Fibroblast of lung (primary cell): Measurements from ENCODE around the gene C11orf65. TPM values are rescaled to one million over a fixed set of nuclear protein-coding genes. Genes with fewer than 3 reads are reported as not detected.

ENCODE experiments used
- DNase-seq, 2 donors: peaks; one replicate each; pipeline versions ENCODE4 v3.0.0 to v3.0.0-alpha.2; 2010; ENCODE audit warnings: low read depth in 2 of 2
- H2AFZ ChIP-seq: 2 replicates; pipeline ENCODE4 v1.5.1; 2012; ENCODE audit warnings: low read length, control low read depth, inconsistent platforms
- H3K27ac ChIP-seq: 2 replicates; pipeline ENCODE4 v1.5.1; 2011; ENCODE audit warnings: low read length, control low read depth; ENCODE audit not compliant: insufficient read depth
- H3K27me3 ChIP-seq: 2 replicates; pipeline ENCODE4 v1.5.1; 2011; ENCODE audit warnings: mild to moderate bottlenecking, low read length; ENCODE audit not compliant: control insufficient read depth, insufficient read depth
- H3K36me3 ChIP-seq: 2 replicates; pipeline ENCODE4 v1.5.1; 2011; ENCODE audit warnings: low read length; ENCODE audit not compliant: control insufficient read depth, insufficient read depth
- H3K4me1 ChIP-seq: 2 replicates; pipeline ENCODE4 v1.5.1; 2011; ENCODE audit warnings: low read length; ENCODE audit not compliant: control insufficient read depth, insufficient read depth; ENCODE audit errors: extremely low read depth
- H3K4me2 ChIP-seq: 2 replicates; pipeline ENCODE4 v1.5.1; 2011; ENCODE audit warnings: low read length, control low read depth; ENCODE audit not compliant: insufficient read depth; ENCODE audit errors: extremely low read depth
- H3K4me3 ChIP-seq, 4 experiments: fragments of 200-600 bp in 1 of 4; sonication (generic) in 1 of 4; replicated peaks in 1 of 4; 2 replicates each; pipeline ENCODE4 v1.5.1; 2011 to 2016; ENCODE audit warnings: low read length in 4 of 4, low read depth in 3 of 4, mild to moderate bottlenecking in 3 of 4, control low read depth in 2 of 4, inconsistent platforms in 1 of 4, mixed read lengths in 1 of 4; ENCODE audit not compliant: insufficient read depth in 1 of 4; ENCODE audit errors: control extremely low read depth in 1 of 4
- H3K79me2 ChIP-seq: 2 replicates; pipeline ENCODE4 v1.5.1; 2012; ENCODE audit warnings: mild to moderate bottlenecking, low read length, inconsistent platforms; ENCODE audit not compliant: control insufficient read depth, insufficient read depth
- H3K9ac ChIP-seq: 2 replicates; pipeline ENCODE4 v1.5.1; 2011; ENCODE audit warnings: mild to moderate bottlenecking, low read length, control low read depth; ENCODE audit not compliant: insufficient read depth
- H3K9me3 ChIP-seq: 2 replicates; pipeline ENCODE4 v1.5.1; 2012; ENCODE audit warnings: low read depth, low read length; ENCODE audit not compliant: control insufficient read depth, insufficient read depth
- H4K20me1 ChIP-seq: 2 replicates; pipeline ENCODE4 v1.5.1; 2011; ENCODE audit warnings: low read length; ENCODE audit not compliant: control insufficient read depth, insufficient read depth; ENCODE audit errors: extremely low read depth
- EZH2 ChIP-seq: IDR thresholded peaks from 2 replicates; pipeline ENCODE4 v1.5.1; 2012; ENCODE audit warnings: low read length, control low read depth, mild to moderate bottlenecking; ENCODE audit errors: missing control alignments
- polyA plus RNA-seq, 2 donors: library from polyadenylated mRNA; depleted of rRNA in 1 of 2; stranded (reverse) in 1 of 2; unstranded in 1 of 2; fragments of >200 nt; gene quantifications; 2 replicates each; pipeline ENCODE4 v1.2.1, GENCODE V29; 2011 to 2012; ENCODE audit warnings: missing spikeins in 1 of 2
- total RNA-seq: library from RNA; depleted of rRNA; stranded (reverse); fragments of >200 nt; gene quantifications from 2 replicates; pipeline ENCODE4 v1.2.1, GENCODE V29; 2014
- TF ChIP-seq, protein P1 (sequence below), 2 donors: IDR thresholded peaks in 1 of 2; conservative IDR thresholded peaks in 1 of 2; 1 replicate in 1 of 2; 2 replicates in 1 of 2; pipeline ENCODE4 v1.5.1; 2011 to 2012; ENCODE audit warnings: low read length in 2 of 2, control low read depth in 1 of 2, inconsistent platforms in 1 of 2, low read depth in 1 of 2, mild to moderate bottlenecking in 1 of 2

The C11orf65 gene
- total and polyA plus RNA-seq, 2 donors (not counting 1 experiment from before 2014, with no cell fraction given), result 0.54 to 2.3 TPM

- Histone ChIP-seq H3K4me2 (no peak overlapping the region), H3K27me3 (no peaks in the 10 kb centered on the region), H3K4me3 (no peak overlapping the region), H3K36me3 (no peaks in the 10 kb centered on the region), H3K9ac (no peak overlapping the region), H3K79me2 (no peaks in the 10 kb centered on the region), H4K20me1 (no peaks in the 10 kb centered on the region), H3K9me3 (no peaks in the 10 kb centered on the region), H3K4me1 (no peaks in the 10 kb centered on the region), H2AFZ (no peak overlapping the region), H3K27ac (no peak overlapping the region)
- TF ChIP-seq, protein P1, sequence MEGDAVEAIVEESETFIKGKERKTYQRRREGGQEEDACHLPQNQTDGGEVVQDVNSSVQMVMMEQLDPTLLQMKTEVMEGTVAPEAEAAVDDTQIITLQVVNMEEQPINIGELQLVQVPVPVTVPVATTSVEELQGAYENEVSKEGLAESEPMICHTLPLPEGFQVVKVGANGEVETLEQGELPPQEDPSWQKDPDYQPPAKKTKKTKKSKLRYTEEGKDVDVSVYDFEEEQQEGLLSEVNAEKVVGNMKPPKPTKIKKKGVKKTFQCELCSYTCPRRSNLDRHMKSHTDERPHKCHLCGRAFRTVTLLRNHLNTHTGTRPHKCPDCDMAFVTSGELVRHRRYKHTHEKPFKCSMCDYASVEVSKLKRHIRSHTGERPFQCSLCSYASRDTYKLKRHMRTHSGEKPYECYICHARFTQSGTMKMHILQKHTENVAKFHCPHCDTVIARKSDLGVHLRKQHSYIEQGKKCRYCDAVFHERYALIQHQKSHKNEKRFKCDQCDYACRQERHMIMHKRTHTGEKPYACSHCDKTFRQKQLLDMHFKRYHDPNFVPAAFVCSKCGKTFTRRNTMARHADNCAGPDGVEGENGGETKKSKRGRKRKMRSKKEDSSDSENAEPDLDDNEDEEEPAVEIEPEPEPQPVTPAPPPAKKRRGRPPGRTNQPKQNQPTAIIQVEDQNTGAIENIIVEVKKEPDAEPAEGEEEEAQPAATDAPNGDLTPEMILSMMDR (conservative IDR thresholded peaks at IDR 0.05 in 1 of 2, IDR thresholded peaks at IDR 0.05 in 1 of 2; ENCODE audit: low read depth in 1 of 2, low read length in 2 of 2), result no peak
- TF ChIP-seq EZH2, result no peak
- no peak for DNase-seq
These were observed 72.5 kb downstream of the C11orf65 start for GRCh38 chr11:108394744-108395284.

DNA sequence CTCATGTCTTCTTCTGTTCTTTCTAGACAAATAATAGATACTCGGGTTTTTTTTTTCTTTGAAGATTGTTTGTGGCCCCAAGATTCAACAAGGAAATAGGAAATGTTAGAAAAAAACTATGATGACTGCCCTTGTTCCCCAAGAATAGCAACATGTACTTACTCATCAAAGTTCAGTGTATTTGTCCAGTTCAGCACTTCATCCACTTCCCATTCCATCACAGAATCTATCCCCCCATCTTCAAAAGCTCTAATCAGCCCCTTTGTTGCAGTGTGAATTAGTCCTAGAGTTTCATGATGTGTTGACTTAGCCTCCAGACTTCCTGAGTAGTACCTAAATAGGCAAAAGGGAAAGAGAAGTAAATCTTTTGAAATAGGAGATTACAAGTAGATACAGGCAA lies 74.3 kb downstream of the C11orf65 start:
- DNase-seq, result no peak
- Histone ChIP-seq H2AFZ (no peak overlapping the region), H3K4me3 (no peak overlapping the region), H3K9ac (no peak overlapping the region), H3K27me3 (no peaks in the 10 kb centered on the region), H3K36me3 (no peaks in the 10 kb centered on the region), H3K4me2 (no peak overlapping the region), H3K27ac (no peak overlapping the region), H3K79me2 (no peaks in the 10 kb centered on the region), H3K4me1 (no peaks in the 10 kb centered on the region), H4K20me1 (no peaks in the 10 kb centered on the region), H3K9me3 (no peaks in the 10 kb centered on the region)
- TF ChIP-seq, protein P1 (conservative IDR thresholded peaks at IDR 0.05 in 1 of 2, IDR thresholded peaks at IDR 0.05 in 1 of 2; ENCODE audit: low read depth in 1 of 2, low read length in 2 of 2), result no peak
- TF ChIP-seq EZH2, result no peak

DNA sequence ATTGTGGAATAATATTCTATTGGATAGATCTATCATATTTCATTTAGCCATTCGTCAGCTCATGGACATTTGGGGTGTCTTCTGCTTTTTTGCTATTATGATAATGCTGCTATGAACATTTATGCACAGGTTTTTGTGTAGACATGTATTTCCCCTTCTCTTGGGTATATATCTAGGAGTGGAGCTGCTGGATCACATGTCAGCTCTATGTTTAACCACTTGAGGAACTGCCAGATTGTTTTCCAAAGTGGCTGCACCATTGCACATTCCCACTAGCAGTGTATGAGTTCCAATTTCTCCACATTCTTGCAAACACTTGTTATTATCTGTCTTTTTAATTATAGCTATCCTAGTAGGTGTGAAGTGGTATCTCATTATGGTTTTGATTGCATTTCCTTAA lies 75.0 kb downstream of the C11orf65 start:
- Histone ChIP-seq H3K4me1 (no peaks in the 10 kb centered on the region), H3K36me3 (no peaks in the 10 kb centered on the region), H4K20me1 (no peaks in the 10 kb centered on the region), H3K9me3 (no peaks in the 10 kb centered on the region), H2AFZ (no peak overlapping the region), H3K4me3 (no peak overlapping the region), H3K79me2 (no peaks in the 10 kb centered on the region), H3K4me2 (no peak overlapping the region), H3K9ac (no peak overlapping the region), H3K27ac (no peak overlapping the region), H3K27me3 (no peaks in the 10 kb centered on the region)
- no peak for DNase-seq
- TF ChIP-seq, protein P1 (conservative IDR thresholded peaks at IDR 0.05 in 1 of 2, IDR thresholded peaks at IDR 0.05 in 1 of 2; ENCODE audit: low read depth in 1 of 2, low read length in 2 of 2), result no peak
- no peak for TF ChIP-seq EZH2
